ENCODE results near the gene TMEM161A. TPM values are rescaled to one million over a fixed set of nuclear protein-coding genes. Genes with fewer than 3 reads are reported as not detected.
"Not testable (repeated sequence)": the region's sequence is repeated elsewhere in the genome, so short reads cannot be mapped to it uniquely, and the experiment has no call there.

The TMEM161A gene
- total and polyA plus RNA-seq, 11 donors: 12.3 to 29.7 (median 22.1) TPM

DNA sequence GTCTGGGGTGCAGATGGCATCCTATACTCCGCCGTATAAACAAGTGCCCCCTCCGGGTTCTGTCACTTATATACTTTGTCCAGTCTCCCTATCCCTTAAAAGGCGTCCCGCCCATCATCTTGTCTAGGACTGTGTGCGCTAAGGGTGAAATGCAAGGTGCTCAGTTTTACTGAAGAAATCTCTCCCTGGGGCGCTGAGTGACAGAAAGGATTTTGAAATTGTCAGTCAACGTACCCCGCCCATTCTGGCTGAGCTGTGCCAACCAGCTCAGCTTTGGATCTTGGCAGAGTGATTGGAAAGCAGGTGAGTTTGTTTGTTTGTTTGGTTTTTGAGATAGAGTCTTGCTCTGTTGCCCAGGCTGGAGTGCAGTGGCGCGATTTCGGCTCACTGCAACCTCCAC is 4.1 kb upstream of the TMEM161A start:
- Histone ChIP-seq H3K4me1 (peaks cover 0 to 14% (median 8%) of the 10 kb centered on the region in 12 donors), H3K27me3 (no peaks in the 10 kb centered on the region), H3K36me3 (peaks cover 0 to 11% (median 0%) of the 10 kb centered on the region in 9 donors), H3K27ac (no peak overlapping the region), H3K4me3 (no peak overlapping the region), H3K9me3 (peaks cover 0 to 2% (median 0%) of the 10 kb centered on the region in 12 donors)
- TF ChIP-seq POLR2A (IDR thresholded peaks at IDR 0.05): no peak
- TF ChIP-seq, protein P1, sequence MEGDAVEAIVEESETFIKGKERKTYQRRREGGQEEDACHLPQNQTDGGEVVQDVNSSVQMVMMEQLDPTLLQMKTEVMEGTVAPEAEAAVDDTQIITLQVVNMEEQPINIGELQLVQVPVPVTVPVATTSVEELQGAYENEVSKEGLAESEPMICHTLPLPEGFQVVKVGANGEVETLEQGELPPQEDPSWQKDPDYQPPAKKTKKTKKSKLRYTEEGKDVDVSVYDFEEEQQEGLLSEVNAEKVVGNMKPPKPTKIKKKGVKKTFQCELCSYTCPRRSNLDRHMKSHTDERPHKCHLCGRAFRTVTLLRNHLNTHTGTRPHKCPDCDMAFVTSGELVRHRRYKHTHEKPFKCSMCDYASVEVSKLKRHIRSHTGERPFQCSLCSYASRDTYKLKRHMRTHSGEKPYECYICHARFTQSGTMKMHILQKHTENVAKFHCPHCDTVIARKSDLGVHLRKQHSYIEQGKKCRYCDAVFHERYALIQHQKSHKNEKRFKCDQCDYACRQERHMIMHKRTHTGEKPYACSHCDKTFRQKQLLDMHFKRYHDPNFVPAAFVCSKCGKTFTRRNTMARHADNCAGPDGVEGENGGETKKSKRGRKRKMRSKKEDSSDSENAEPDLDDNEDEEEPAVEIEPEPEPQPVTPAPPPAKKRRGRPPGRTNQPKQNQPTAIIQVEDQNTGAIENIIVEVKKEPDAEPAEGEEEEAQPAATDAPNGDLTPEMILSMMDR (IDR thresholded peaks at IDR 0.05): no peak
- no peak for DNase-seq
- intact Hi-C loops (cut with DNase I): loop anchor here in 4 of 10 donors (5.0 to 10.0 kb wide), 4 partner anchors 35 to 342 kb away; no protein-coding TSS in a partner anchor
- 87 to 94% (median 92%) methylated on average over 12 of the region's 12 CpGs for WGBS, 4 donors
- ATAC-seq: no peak

DNA sequence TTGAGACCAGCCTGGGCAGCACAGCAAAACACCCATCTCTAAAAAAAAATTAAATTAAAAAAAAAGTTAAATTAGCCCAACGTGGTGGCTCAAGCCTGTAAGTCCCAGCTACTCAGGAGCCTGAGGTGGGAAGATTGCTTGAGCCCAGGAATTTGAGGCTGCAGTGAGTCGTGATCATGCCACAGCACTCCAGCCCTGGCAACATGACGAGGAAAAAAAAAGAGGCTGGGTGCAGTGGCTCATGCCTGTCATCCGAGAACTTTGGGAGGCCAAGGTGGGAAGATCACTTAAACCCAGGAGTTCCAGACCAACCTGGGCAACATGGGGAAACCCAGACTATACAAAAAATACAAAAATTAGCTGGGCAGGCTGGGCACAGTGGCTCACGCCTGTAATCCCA is 2.2 kb upstream of the TMEM161A start:
- DNase-seq: no peak
- peaks cover 0 to 15% (median 8%) of the 10 kb centered on the region in 12 donors for H3K4me1 ChIP-seq
- ATAC-seq: no peak
- WGBS, 4 donors: 63 to 66% (median 65%) methylated on average over 5 of the region's 5 CpGs
- H3K4me3 ChIP-seq: no peak overlapping the region
- TF ChIP-seq, protein P1 (IDR thresholded peaks at IDR 0.05): no peak
- TF ChIP-seq POLR2A (IDR thresholded peaks at IDR 0.05): no peak
- H3K9me3 ChIP-seq: no peaks in the 10 kb centered on the region
- H3K27ac ChIP-seq: no peak overlapping the region
- no peaks in the 10 kb centered on the region for H3K36me3 ChIP-seq
- intact Hi-C loops (cut with DNase I): loop anchor here in 6 of 10 donors (1.0 to 10.0 kb wide), 6 partner anchors 37 to 344 kb away; no protein-coding TSS in a partner anchor
- no peaks in the 10 kb centered on the region for H3K27me3 ChIP-seq

- 48 to 81% (median 61%) methylated on average over 2 to 5 of the region's 5 CpGs for WGBS, 4 donors
- no peak for ATAC-seq
- no peaks in the 10 kb centered on the region for H3K36me3 ChIP-seq
Measured at GRCh38 chr19:19139876-19140229, 1.6 kb upstream of the TMEM161A start.

DNA sequence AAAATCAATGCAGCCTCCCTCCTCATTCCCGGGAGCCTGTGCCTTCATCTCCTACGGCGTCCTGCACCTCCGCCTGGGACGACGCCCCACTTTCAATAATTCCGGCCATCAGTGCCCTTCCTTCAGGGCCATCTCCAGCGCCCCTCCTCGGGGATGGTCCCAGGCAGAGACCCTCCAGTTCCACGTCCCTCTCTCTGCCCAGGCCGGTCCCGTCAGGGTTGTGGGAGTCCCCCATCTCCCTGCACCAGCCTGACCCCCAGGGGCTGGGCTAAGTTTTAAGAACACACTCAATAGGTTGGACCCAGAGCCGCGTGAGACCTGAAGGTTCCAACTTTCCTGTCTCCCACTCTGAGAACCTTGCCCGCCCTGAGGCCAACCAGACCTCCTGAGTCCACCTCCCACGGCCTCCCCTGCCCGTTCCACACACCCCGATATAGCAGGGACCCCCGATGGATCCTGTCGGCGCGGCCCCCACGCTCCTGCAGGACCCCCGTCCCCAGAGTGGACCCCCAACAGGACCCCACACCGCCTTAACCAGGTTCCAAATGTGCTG is 646 bp downstream of the TMEM161A start:
- peak; percentile 1 to 17 (median 6) for ATAC-seq

More at GRCh38 chr19:19139876-19140229, 1.6 kb upstream of the TMEM161A start:
- Histone ChIP-seq H3K27me3 (no peaks in the 10 kb centered on the region), H3K9me3 (no peaks in the 10 kb centered on the region), H3K27ac (no peak overlapping the region), H3K4me3 (no peak overlapping the region), H3K4me1 (peaks cover 0 to 17% (median 9%) of the 10 kb centered on the region in 12 donors)
- intact Hi-C loops (cut with DNase I): loop anchor here (1.0 to 10.0 kb wide), 10 partner anchors 37 to 345 kb away; partner anchors contain the start of genes SLC25A42 (in 5 of the 10), ARMC6 (in 1 of the 10) and SUGP2 (in 1 of the 10)
- no peak for DNase-seq
- TF ChIP-seq, protein P1 (IDR thresholded peaks at IDR 0.05): peak in 1 of 12 donors; percentile 5
- TF ChIP-seq POLR2A (IDR thresholded peaks at IDR 0.05): no peak

GRCh38 chr19:19135713-19136112 is 2.6 kb downstream of the TMEM161A start:
- ATAC-seq, H3K36me3 ChIP-seq, DNase-seq, H3K4me3 ChIP-seq, H3K27me3 ChIP-seq: not testable (repeated sequence)
- peaks cover 0 to 21% (median 10%) of the 10 kb centered on the region in 12 donors for H3K4me1 ChIP-seq
- intact Hi-C loops (cut with DNase I): loop anchor here in 3 of 10 donors (5.0 kb wide), 2 partner anchors 73 to 83 kb away; partner anchors contain the start of gene SLC25A42 (in 2 of the 3)
- H3K27ac ChIP-seq: peak overlapping the region in 3 of 12 donors; percentile 61 to 79 (median 68)
- 80 to 91% (median 88%) methylated on average over 6 of the region's 6 CpGs for WGBS, 4 donors
- H3K9me3 ChIP-seq: peaks cover 0 to 17% (median 9%) of the 10 kb centered on the region in 12 donors

More for the DNA sequence above, 646 bp downstream of the TMEM161A start:
- peak overlapping the region; percentile 40 to 90 (median 73) for H3K4me3 ChIP-seq
- H3K27ac ChIP-seq: peak overlapping the region in 8 of 12 donors; percentile 67 to 90 (median 80)
- intact Hi-C loops (cut with DNase I): loop anchor here in 7 of 10 donors (2.0 to 5.0 kb wide), 5 partner anchors 75 to 85 kb away; partner anchors contain the start of gene SLC25A42 (in 5 of the 7)
- WGBS, 4 donors: 14 to 32% (median 16%) methylated on average over 15 to 25 of the region's 25 CpGs
- H3K27me3 ChIP-seq: no peaks in the 10 kb centered on the region
- TF ChIP-seq, protein P1 (IDR thresholded peaks at IDR 0.05): no peak
- TF ChIP-seq POLR2A (IDR thresholded peaks at IDR 0.05): no peak
- peaks cover 0 to 21% (median 10%) of the 10 kb centered on the region in 12 donors for H3K4me1 ChIP-seq
- peaks cover 0 to under 1% (median 0%) of the 10 kb centered on the region in 9 donors for H3K36me3 ChIP-seq
- peaks cover 0 to 4% (median 0%) of the 10 kb centered on the region in 12 donors for H3K9me3 ChIP-seq
- DNase-seq: no peak

Measured in heart left ventricle (tissue), 16 donors.